Measurements from ENCODE around the gene MYOF.
A peak's percentile ranks its signal among the peaks of the same experiment; 100 is the strongest.
"Not testable (repeated sequence)": the region's sequence is repeated elsewhere in the genome, so short reads cannot be mapped to it uniquely, and the experiment has no call there.

The MYOF gene

GRCh38 chr10:93385345-93385744, 96.8 kb downstream of the MYOF start:
- no peak for DNase-seq

- no peak for DNase-seq
Observed at GRCh38 chr10:93384006-93384405, 98.1 kb downstream of the MYOF start.

GRCh38 chr10:93383562-93383981, 98.6 kb downstream of the MYOF start:
- DNase-seq = no peak

GRCh38 chr10:93379731-93380575, 102.2 kb downstream of the MYOF start:
- peak; percentile 39 for DNase-seq

GRCh38 chr10:93378997-93379730, 103.0 kb downstream of the MYOF start:
- no peak for DNase-seq

GRCh38 chr10:93378039-93378438, 104.1 kb downstream of the MYOF start:
- no peak for DNase-seq

GRCh38 chr10:93376372-93377293, 105.5 kb downstream of the MYOF start:
- DNase-seq = peak; percentile 80

- no peak for DNase-seq
Observed at GRCh38 chr10:93370961-93371360, 111.2 kb downstream of the MYOF start.

GRCh38 chr10:93369588-93370164, 112.5 kb downstream of the MYOF start:
- DNase-seq = no peak

- DNase-seq = no peak
Observed at GRCh38 chr10:93368210-93368609, 113.9 kb downstream of the MYOF start.

- no peak for DNase-seq
Observed at GRCh38 chr10:93367664-93368063, 114.5 kb downstream of the MYOF start.

GRCh38 chr10:93364966-93365365, 117.2 kb downstream of the MYOF start:
- no peak for DNase-seq

GRCh38 chr10:93363891-93364648, 118.1 kb downstream of the MYOF start:
- DNase-seq = peak; percentile 1

- not testable (repeated sequence) for DNase-seq
Observed at GRCh38 chr10:93358398-93358797, 123.7 kb downstream of the MYOF start.

- DNase-seq = peak; percentile 16
Observed at GRCh38 chr10:93357680-93358079, 124.5 kb downstream of the MYOF start.

- DNase-seq = no peak
Observed at GRCh38 chr10:93356516-93356915, 125.6 kb downstream of the MYOF start.

- DNase-seq = peak; percentile 56
Observed at GRCh38 chr10:93352638-93353383, 129.3 kb downstream of the MYOF start.

GRCh38 chr10:93346694-93347093, 135.4 kb downstream of the MYOF start:
- no peak for DNase-seq

- no peak for DNase-seq
Observed at GRCh38 chr10:93346108-93346507, 136.0 kb downstream of the MYOF start.

- DNase-seq = no peak
Observed at GRCh38 chr10:93344691-93345090, 137.4 kb downstream of the MYOF start.

GRCh38 chr10:93342921-93343320, 139.2 kb downstream of the MYOF start:
- no peak for DNase-seq
